Stomach (tissue), 4 donors: Measurements from ENCODE around the gene MISP3.

Experiments
- EP300 ChIP-seq: sonication (generic); formaldehyde crosslinking; IDR thresholded peaks from one replicate; pipeline ENCODE4 v1.6.1; 2017; ENCODE audit warnings: antibody characterized with exemption
- POLR2A ChIP-seq, 4 donors: fragments of 450-650 bp; IDR thresholded peaks; one replicate each; pipeline ENCODE4 v1.6.1; 2016; ENCODE audit warnings: antibody characterized with exemption in 4 of 4, control low read depth in 2 of 4, mild to moderate bottlenecking in 1 of 4, moderate library complexity in 1 of 4
- POLR2AphosphoS5 ChIP-seq, 3 donors: sonication (generic); formaldehyde crosslinking; IDR thresholded peaks; one replicate each; pipeline ENCODE4 v1.6.1; 2016; ENCODE audit warnings: antibody characterized with exemption in 3 of 3

GRCh38 chr19:14117668-14118164 is 45.1 kb downstream of the MISP3 start, which contains the start of gene PRKACA:
- TF ChIP-seq POLR2AphosphoS5 (IDR thresholded peaks at IDR 0.05) = peak in 1 of 3 donors; percentile 75
- no peak for TF ChIP-seq POLR2A (IDR thresholded peaks at IDR 0.05)
- TF ChIP-seq EP300 = no peak
